SU-DHL-6 (cell line): ENCODE measurements around the gene OR6C70.

ENCODE experiments used
- H2AFZ ChIP-seq: fragments of 200-600 bp; sonication (generic); 2 replicates; pipeline ENCODE4 v1.6.1; 2014; ENCODE audit warnings: low read depth, mild to moderate bottlenecking, moderate library complexity, mixed read lengths, antibody characterized with exemption, low read length; ENCODE audit not compliant: severe bottlenecking
- H3F3A ChIP-seq: fragments of 200-600 bp; shearing (Covaris generic); 2 replicates; pipeline ENCODE4 v1.6.0; 2016; ENCODE audit warnings: antibody characterized with exemption, mild to moderate bottlenecking; ENCODE audit not compliant: insufficient read depth
- H3K27ac ChIP-seq: fragments of 200-600 bp; sonication (generic); 2 replicates; pipeline ENCODE4 v1.5.1; 2016; ENCODE audit warnings: low read depth, mild to moderate bottlenecking, low read length, moderate library complexity, mixed read lengths
- H3K27me3 ChIP-seq: fragments of 200-600 bp; sonication (generic), shearing (Covaris generic); 2 replicates; pipeline ENCODE4 v1.6.0; 2014; ENCODE audit warnings: mild to moderate bottlenecking, low read length
- H3K36me3 ChIP-seq: fragments of 200-600 bp; sonication (generic); 2 replicates; pipeline ENCODE4 v1.6.1; 2014; ENCODE audit warnings: mild to moderate bottlenecking, low read length, mixed read lengths
- H3K4me2 ChIP-seq: fragments of 300-600, 200-600 bp; shearing (Covaris generic), sonication (generic); 2 replicates; pipeline ENCODE4 v1.6.0; 2014; ENCODE audit warnings: low read length, low read depth, mild to moderate bottlenecking; ENCODE audit not compliant: poor library complexity, severe bottlenecking
- H3K4me3 ChIP-seq: fragments of 200-600 bp; sonication (generic); 2 replicates; pipeline ENCODE4 v1.5.1; 2014; ENCODE audit warnings: antibody characterized with exemption, low read length, mild to moderate bottlenecking, mixed read lengths; ENCODE audit not compliant: insufficient read depth, poor library complexity, severe bottlenecking
- H3K79me2 ChIP-seq: fragments of 200-600 bp; sonication (generic); 2 replicates; pipeline ENCODE4 v1.6.1; 2014; ENCODE audit warnings: mild to moderate bottlenecking, low read length, moderate library complexity; ENCODE audit not compliant: insufficient read depth
- H3K9ac ChIP-seq: fragments of 200-600 bp; sonication (generic); 2 replicates; pipeline ENCODE4 v1.7.0; 2014; ENCODE audit warnings: mild to moderate bottlenecking, low read length
- H3K9me2 ChIP-seq: fragments of 200-600 bp; sonication (generic); replicated peaks from 2 replicates; pipeline ENCODE4 v1.6.1; 2014; ENCODE audit warnings: low read length; ENCODE audit not compliant: insufficient read depth
- H3K9me3 ChIP-seq: fragments of 200-600 bp; sonication (generic); 2 replicates; pipeline ENCODE4 v1.6.1; 2014; ENCODE audit warnings: low read length, mixed read lengths; ENCODE audit not compliant: insufficient read depth
- H4K20me1 ChIP-seq: fragments of 200-600 bp; sonication (generic); 2 replicates; pipeline ENCODE4 v1.6.1; 2014; ENCODE audit warnings: low read depth, mild to moderate bottlenecking, antibody characterized with exemption, low read length, moderate library complexity, mixed read lengths
- CTCF ChIP-seq: fragments of 200-600 bp; sonication (generic); IDR thresholded peaks from one replicate; pipeline ENCODE4 v1.5.1; 2017; ENCODE audit warnings: antibody characterized with exemption, mild to moderate bottlenecking, low read length, moderate library complexity; ENCODE audit not compliant: insufficient read depth, poor library complexity, severe bottlenecking
- EZH2phosphoT487 ChIP-seq: fragments of 200-600 bp; sonication (generic), shearing (Covaris generic); conservative IDR thresholded peaks from 2 replicates; pipeline ENCODE4 v1.6.1; 2018; ENCODE audit warnings: mild to moderate bottlenecking, antibody characterized with exemption, low read length, moderate library complexity, mixed read lengths

Gene OR6C70

GRCh38 chr12:55420307-55420962 lies 49.5 kb downstream of the OR6C70 start:
- Histone ChIP-seq H3K9me2 (no peaks in the 10 kb centered on the region), H3K79me2 (no peaks in the 10 kb centered on the region), H3K4me3 (no peak overlapping the region), H4K20me1 (no peaks in the 10 kb centered on the region), H3K27me3 (no peaks in the 10 kb centered on the region), H3K9ac (no peak overlapping the region), H3K4me2 (no peak overlapping the region), H3K36me3 (no peaks in the 10 kb centered on the region), H3K27ac (no peak overlapping the region), H2AFZ (no peak overlapping the region), H3K9me3 (no peaks in the 10 kb centered on the region), H3F3A (no peaks in the 10 kb centered on the region)
- TF ChIP-seq CTCF = no peak
- TF ChIP-seq EZH2phosphoT487 = no peak
